Globus pallidus (tissue), 1 donor: Measurements from ENCODE around the gene SORCS1.

Source experiments
- DNase-seq: peaks from one replicate; pipeline ENCODE4 v3.0.0-alpha.2; 2015; ENCODE audit warnings: low spot score

Gene SORCS1

DNA sequence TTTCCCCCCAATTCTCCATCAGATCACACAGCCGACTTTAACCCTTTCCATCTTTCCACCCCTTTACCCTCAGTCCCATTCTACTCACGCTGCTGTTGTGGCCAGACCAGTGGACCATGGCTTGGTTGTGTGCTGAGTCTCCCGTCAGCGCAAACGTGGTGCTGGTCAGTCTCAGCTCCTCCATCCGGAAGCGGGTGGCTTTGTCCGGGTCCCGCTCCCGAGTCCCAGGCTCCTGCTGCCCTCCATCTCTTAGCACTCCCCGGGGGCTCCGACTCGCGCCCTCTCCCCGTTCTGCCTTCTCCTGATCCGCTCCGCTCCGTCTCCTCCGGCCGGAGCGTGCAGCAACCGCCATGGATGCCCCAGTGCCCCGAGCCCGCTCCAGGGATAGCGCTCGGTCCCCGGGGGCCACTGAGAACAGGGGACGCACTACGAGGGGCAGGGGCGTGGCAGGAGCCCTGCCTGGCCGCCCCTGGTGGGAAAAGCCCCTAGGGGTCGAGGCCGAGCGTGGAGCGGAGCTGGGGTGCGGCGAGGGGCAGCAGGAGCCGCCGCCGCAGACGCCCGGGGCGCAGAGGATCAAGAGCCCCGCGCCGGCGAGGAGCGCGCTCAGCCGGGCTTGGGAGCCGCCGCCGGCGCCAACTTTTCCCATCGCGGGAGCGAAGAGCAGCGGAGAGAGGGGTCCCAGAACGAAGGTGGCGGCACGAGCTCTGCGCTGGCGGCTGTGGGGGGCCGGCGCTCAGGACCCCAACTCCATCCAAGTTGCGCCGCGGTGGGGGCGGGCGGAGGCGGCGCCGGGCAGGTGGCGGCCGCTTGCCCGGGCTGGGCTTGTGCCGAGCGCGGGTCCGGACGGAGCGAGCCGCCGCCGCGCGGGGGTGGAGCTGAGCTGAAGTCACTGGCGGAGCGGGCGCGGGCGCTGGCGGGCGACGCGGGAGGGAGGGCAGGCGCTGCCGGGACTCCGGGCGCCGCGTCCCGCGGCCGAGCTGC, at the start of gene SORCS1:
SORCS1 (minus strand) TSS at position 826 of the 981 bp plus-strand sequence.
- no peak for DNase-seq

DNA sequence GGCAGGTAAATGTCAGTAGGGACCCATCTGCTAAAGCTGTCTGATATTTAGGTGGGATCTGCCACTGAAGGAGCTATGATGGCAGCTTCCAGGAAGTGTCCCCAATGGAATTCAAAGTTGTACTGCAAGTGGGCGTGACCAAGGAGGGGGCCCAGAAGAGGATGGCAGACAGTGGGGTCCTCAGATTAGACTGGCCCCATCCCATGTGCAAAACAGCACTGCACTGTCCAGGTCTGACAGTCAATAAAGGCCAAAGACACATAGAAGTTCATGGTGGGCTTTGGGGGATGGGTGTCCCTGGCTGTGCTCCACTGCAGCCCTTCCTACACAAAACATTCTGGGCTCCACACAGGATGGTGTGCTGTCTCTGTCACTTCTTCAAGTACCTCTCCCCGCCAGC, 49.8 kb upstream of the SORCS1 start:
- no peak for DNase-seq

DNA sequence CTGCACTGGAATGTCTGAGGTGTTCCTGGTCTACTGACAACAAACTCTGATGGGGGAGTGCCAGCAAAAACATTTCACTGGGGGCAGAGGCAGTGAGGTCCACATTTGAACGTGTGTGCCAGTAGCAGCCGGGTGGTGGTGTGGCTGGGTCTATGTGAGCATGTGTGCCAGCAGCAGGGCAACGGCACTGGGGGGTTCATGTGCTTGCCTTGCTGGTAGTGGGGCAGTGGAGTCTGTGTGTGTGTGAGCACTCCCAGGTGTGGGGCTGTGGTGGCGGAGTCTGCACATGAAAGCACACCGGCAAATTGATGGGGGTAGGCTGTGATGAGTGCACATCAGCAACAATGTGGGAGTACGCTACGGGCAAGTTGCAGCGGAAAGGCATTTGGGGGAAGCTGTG, 49.4 kb upstream of the SORCS1 start:
- no peak for DNase-seq

DNA sequence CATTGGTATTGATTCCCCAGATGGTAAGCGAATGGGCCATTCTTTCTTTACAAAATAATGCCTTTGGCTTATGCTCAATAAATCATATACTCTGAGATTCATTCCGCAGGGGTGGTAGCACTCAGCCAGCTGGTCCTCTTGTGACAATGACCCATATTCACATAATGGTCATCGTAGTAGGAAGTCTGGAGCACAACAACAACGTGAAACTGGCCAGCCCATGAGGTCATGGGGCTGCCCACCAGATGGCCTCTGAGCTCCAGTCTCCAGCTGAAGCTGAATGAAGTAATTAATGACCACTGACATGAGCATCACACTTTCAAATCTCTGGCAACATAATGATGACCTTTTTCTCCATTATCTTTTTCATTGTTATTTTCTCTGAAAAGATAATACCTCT, 42.3 kb upstream of the SORCS1 start:
- peak; percentile 29 for DNase-seq

DNA sequence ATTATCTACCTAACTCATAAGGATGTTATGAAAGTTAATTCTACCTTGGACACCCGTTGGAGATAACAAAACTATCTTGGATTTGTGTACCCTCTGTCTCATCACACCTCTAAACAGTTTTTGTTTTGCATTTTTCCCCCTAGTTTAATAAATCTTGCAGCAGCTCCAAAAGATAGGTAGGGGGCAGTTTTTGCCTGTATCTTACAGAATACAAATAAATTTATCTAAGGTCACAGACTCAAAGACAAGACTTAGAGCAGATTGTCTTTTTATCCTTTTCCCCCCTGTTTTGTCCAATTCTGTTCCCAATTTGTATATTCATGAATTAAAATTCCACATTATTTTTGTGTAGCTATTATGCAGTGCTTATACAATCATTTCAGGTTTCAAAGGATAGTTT, 5.0 kb upstream of the SORCS1 start:
- no peak for DNase-seq

DNA sequence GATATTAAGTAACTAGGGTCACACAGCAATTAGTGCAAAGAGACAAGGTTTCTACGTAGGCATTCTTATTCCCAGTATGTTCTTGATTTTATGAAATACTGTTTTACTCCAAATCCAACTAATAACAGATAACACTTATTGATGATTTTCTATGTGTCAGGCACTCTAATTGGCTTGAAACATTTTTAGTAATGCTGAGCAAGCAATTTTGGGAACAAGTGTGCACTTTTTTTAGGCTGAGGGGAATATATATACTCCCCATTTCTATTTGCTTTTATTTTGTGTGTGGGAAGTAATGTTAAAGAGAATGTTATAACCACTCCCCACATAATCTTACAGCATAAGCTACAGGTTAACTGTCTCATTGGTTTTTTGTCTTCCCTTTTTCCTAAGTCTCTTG, 4.2 kb upstream of the SORCS1 start:
- DNase-seq: no peak

DNA sequence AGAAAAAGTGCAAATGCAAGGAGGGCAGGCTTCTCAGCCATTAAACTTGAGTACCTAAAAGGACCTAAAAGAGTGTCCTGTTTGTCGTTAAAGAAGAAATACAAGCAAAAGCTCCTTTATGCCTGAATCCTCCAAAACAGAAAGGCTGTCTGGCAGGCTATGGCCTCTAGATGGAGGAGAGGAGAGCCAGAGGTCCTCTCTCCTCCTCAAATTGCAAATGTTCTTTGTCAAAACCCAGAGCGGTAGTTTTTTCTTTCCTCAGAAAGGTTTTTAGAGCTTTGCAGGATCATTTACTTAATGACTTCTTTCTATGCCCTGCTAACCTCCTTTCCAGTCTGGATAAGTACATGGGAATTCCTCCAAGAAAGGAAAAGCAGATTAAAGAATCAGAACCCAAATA, 1.9 kb upstream of the SORCS1 start:
- DNase-seq: no peak

DNA sequence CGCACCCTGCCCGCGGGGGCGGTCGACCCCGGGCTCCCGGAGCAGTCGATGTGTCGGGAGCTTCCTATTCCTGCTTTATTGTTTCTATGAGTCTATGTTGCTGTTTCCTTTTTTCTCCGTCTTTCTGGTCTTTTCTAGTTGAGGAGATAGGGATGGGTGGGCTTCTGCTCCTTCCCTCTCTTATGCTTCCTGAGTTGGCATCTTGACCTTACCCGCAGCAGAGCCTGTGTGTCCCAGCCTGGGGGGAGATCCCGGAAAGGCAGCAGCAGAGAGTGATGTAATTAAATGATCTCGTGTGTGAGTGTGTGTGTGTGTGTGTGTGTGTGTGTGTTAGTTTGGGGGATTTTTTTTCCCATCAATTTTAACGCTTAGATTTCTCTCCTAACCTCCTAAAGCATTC, 486 bp upstream of the SORCS1 start:
- DNase-seq: no peak

DNA sequence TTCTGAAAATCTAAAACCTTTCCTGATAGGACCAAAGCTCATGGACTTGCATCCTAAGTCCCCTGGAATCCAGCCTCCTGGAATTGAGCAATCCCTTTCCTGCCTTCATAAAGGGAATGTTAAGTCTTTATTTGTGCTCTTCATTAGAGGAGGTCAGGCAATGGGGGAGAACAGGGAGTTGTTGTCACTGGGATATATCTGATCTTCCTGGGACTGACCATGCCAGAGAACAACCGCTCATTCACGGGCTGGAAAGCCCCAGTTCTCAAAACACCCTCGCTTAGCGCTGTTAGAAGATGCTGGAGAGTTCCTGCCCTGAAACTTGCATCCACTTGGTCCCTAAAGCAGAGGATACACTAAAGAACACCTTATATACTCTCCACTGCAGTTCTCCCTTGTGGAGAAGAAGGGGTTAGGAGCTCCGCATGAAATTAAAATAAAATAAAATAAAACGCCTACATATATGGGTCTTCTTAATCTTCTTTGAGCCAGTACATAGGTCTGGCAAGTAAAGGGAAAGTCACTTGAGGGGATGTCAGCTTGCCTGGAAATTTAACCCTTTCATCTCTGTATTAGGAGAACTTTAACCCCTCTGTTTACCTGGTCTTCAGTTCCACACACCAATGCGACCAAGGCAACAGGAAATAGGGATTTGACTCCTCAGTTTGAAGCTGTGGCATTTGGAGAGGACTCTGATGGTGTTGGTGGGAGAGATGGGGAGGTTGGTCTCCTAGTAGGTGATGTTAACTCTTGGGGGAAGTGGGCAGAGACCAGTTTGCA, 1.2 kb downstream of the SORCS1 start:
- no peak for DNase-seq

DNA sequence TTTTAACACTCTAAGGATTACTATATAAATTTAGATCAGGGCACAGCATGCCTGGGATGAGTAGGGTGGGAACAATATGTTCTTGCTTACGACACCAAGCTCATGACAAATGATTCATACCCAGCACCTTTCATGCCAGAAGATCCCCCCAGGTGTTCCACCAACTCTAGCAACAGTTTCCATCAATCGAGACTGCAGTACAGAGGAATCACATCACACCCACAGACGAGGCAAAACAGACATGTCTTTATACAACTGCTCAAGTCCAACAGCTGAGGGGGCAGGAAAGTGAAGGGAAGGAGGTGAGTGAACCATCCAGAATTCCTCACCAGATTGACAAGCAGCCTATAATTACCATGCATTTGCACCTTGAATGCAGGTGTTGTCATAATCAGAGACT, 3.6 kb downstream of the SORCS1 start:
- no peak for DNase-seq

DNA sequence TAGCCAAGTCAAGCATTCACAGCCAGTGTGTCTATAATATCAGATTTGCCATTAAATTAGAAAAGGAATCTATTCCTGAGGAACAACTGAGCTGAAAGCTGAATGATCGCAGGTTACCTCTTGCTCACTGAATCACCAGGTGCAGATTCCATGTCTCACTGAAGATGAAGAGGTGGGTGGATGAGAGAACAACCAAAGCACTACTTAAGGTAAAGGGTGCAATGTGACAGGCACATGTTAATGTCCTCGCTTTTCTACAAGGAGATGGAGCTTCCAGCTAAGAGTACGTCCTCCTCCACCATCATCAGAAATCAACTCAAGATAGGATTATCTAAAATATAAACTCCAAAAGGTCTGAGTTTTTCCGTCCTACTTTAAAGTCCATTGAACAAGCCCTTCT, 4.6 kb downstream of the SORCS1 start:
- DNase-seq: no peak

DNA sequence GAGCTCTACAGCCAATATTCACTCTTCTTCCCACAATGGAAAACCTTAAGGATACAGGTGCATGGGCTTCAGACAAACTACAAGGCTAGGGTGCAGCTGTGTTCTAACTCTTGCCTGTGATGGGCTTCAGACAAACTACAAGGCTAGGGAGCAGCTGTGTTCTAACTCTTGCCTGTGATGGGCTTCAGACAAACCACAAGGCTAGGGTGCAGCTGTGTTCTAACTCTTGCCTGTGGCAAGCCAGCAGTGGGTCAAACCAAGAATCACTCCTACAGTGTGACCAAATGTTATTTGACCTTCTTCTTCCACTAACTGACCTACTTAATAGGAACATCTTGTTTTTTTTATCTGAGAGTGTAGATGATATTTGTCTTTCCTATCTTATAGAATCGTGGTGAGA, 7.4 kb downstream of the SORCS1 start:
- DNase-seq: no peak

DNA sequence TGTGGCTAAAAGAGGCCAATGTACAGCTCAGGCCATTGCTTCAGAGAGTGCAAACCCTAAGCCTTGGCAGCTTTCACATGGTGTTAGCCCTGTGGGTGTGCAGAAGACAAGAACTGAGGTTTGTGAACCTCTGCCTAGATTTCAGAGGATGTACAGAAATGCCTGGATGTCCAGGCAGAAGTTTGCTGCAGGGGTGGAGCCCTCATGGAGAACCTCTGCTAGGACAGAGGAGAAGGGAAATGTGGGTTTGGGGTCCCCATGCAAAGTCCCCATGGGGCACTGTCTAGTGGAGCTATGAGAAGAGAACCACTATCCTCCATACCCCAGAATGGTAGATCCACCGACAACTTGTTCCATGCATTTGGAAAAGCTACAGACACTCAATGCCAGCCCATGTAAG, 12.4 kb downstream of the SORCS1 start:
- no peak for DNase-seq

DNA sequence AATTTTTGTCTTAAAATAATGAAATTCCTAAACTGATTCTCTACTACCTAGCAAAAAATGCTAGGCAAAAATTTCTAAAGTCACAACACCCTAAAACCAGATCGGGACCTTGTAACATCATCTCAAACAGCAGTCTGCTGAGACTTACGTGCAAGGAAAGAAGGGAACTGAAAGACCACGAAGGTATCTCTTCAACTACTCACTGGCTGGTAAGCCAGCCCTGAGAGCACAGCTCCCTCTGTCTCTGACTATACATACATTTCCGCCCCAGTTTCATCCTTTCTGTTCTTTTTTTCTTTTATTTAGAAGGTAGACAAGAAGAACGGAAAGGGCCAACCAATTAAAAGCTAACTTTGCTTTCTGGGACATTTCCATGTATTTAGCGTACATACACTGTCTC, 15.6 kb downstream of the SORCS1 start:
- no peak for DNase-seq

DNA sequence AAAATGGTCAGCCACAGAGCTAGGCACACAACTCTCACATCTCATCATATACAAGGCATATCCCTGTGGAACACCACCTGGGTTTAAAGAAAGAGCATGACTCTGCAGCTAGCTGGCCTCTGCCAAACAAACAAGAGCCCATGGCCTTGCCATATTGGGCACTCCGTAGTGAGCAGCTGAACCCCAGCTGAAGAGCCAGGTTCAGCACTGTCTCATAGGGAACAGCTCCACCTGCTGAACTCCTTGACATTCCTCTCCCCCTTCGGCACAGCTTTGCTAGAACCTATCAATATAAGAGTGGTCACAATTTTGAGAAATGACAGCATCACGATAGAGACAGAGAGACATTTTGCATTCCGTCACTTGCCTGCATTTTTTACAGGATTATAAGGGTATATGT, 20.0 kb downstream of the SORCS1 start:
- DNase-seq: no peak

DNA sequence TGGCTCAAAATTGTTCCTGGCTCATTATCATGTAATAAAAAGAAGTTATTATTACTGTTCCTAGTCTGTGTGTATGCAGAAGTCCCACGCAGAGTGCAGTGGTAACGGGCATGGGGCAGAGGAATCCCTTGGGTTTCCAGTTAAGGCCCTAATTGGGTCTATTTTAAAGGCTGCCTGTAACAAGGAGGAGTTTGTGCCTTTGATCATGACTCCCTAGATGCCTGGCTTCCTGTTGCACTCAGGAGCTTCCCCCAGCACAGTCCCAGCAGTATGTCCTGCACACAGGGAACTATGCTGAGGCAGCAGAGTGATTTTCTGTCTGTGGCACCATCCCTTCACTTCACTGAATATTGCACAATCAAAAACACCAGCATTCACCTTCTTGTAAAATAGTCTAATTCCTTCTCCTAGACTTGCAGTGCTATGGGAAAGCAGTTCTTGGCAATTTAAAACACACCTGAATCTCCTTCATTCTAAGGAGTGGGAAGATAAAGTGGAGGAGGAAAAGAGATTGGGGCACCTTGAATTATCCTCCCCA, 22.9 kb downstream of the SORCS1 start:
- DNase-seq: no peak

DNA sequence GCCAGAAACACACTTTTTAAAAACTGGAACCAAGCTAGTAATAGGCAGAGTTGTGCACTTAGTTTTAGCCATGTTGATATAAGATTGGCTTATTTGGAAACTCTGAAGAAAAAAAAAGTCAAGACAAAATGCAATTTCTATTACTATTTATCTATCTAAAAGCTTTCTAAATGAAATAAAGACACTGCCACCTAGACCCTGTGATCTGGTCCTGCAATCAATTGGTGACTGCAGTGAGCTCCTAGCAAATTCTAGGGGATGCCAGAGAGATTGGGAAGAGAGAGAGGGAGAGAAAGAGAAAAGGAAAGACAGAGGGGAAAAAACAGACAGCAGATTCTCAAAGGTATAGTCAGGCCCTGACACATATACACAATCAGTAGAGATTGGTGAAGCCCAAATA, 25.3 kb downstream of the SORCS1 start:
- no peak for DNase-seq

DNA sequence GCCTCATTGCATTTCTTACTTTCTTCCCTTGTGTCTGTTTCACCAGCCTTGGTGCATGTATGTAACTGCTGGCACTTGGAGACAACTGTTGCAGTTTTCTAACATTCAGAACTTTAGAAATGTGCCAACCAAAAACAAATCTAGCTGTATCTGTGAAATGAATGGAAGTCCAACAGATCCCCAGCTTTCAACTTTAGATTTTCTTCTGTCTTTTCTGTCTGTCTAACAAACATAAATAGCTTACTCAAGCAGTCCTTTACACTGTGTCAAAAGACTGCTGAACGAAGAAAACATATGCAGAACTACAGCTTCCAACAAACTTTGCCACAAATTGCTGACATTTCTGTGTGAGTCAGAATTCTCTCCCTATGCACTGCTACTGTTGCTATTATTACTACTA, 30.9 kb downstream of the SORCS1 start:
- DNase-seq: no peak

DNA sequence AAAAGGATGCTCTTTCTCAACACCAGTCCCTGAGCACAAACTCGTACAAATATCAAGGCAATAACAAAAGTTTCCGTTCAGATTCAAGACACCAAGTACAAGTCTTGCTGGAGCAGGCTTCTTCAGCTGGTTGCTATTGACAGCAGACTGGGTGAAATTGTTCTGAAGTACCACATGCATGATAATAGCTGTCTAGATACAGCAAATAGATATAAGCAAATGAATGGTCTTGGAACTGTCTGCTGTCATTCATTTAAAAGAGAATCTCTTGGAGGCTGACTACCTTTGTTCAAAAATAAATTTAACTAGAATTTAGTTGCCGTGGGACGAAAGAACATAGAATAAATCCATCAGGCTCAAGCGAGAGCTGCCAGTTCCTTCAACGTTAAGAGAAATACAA, 35.5 kb downstream of the SORCS1 start:
- DNase-seq: no peak

DNA sequence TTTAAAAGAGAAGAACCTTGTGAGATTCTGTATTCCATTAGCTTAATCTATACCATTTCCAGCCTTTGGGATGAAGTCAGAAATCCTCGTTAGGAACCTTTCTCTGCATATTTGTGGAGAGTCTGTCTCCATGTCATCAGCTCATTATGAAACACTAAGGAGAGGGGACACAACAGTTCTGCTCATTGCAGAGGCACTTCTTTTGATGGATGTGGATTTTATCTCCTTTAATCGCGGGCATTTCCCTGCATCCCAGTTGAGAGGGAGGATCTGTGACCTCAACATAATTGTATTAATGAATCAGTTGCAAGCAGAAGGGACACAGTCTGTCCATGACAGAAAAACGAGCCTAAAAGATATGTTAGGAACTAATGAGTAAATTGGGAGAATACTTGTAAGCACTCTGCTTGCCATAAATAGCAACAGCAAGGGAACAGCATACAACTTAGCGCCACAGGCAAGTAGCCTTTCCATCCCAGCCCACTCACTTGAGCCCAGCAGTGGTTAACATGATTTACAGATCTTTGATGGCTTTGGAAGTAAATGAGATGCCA, 37.9 kb downstream of the SORCS1 start:
- no peak for DNase-seq

DNA sequence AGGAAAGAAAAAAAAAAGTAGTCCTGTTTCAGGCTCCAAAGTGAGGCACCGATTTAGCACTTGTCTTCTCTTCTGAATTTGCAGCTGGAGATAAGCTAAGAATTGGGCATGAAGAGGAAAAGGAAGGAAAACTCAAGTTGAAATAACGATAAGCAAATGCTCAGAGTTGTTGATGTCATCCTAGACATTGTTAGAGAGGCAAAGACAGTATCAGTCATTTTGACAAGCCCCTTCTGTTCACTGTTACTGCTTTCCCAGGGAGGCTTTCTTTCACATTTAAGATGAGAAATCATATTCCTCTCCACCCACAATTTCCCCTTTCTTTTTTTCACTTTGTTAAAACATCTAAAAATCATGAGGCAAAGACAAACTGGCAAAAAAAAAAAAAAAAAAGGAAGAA, 41.8 kb downstream of the SORCS1 start:
- DNase-seq: no peak

DNA sequence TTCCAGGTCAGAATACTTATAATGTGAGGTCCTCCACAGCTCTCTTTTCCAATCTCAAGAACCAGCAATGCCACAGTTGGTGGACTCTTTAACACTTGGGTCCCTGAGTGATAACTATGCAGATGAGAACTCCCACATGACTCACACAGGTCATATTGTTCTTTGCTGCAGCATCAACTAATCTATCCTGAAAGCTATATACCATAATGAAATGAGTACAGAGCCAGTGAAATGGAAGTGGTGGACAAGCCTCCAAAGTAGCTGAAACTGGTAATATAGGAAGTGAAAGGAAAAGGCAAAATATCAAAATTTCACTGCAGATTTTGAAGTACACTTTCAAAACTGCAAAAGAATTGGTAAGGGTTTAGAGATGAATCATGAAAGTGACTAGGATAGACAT, 45.6 kb downstream of the SORCS1 start:
- no peak for DNase-seq
